Left ventricle myocardium inferior (tissue), 1 donor: ENCODE data around the gene STAT1. TPM values are rescaled to one million over a fixed set of nuclear protein-coding genes. Genes with fewer than 3 reads are reported as not detected.

Experiments
- total RNA-seq: library from RNA; stranded (reverse); fragmentation: NEBNext Ultra II Directional; extraction: Animal tissue kit (Norgen Biotek cat#: 25700); gene quantifications from one replicate; pipeline ENCODE4 v1.2.1, GENCODE V29; 2021
- donor health status: DM: no; HTN: yes; CAD: no; lungs with severe emphysema.

STAT1 gene
- total RNA-seq, 1 donor from 2014 or later = 42.2 TPM

Other genes starting within 250 kb of the STAT1 start
- 48.4 TPM for gene GLS, start 133.3 kb downstream of the STAT1 start, total RNA-seq
- 0.82 TPM for gene STAT4, start 136.8 kb upstream of the STAT1 start, total RNA-seq
- 16.2 TPM for gene MYO1B, start 231.2 kb upstream of the STAT1 start, total RNA-seq